ENCODE measurements around the gene ESRP2.
A peak's percentile ranks its signal among the peaks of the same experiment; 100 is the strongest.

Gene ESRP2

GRCh38 chr16:68242085-68242484 lies 6.2 kb upstream of the ESRP2 start:
- H3K4me3 ChIP-seq (ENCODE audit: low read depth, low read length): no peak overlapping the region
- in situ Hi-C loops (cut with HindIII; ENCODE audit: low sequenced_read_pairs): no loop called here
- TF ChIP-seq CTCF (IDR thresholded peaks at IDR 0.05; ENCODE audit: low read depth, low read length): no peak
- no peak for DNase-seq (ENCODE audit: low read depth, low spot score)

GRCh38 chr16:68238029-68238345 lies 2.1 kb upstream of the ESRP2 start:
- peak overlapping the region; percentile 43 for H3K4me3 ChIP-seq (ENCODE audit: low read depth, low read length)
- no peak for TF ChIP-seq CTCF (IDR thresholded peaks at IDR 0.05; ENCODE audit: low read depth, low read length)
- in situ Hi-C loops (cut with HindIII; ENCODE audit: low sequenced_read_pairs): no loop called here
- no peak for DNase-seq (ENCODE audit: low read depth, low spot score)

GRCh38 chr16:68237243-68238028 lies 1.5 kb upstream of the ESRP2 start:
- peak; percentile 98 for DNase-seq (ENCODE audit: low read depth, low spot score)
- TF ChIP-seq CTCF (IDR thresholded peaks at IDR 0.05; ENCODE audit: low read depth, low read length): no peak
- H3K4me3 ChIP-seq (ENCODE audit: low read depth, low read length): peak overlapping the region; percentile 43
- in situ Hi-C loops (cut with HindIII; ENCODE audit: low sequenced_read_pairs): no loop called here

- H3K4me3 ChIP-seq (ENCODE audit: low read depth, low read length): peak overlapping the region; percentile 43
- in situ Hi-C loops (cut with HindIII; ENCODE audit: low sequenced_read_pairs): no loop called here
- DNase-seq (ENCODE audit: low read depth, low spot score): peak; percentile 56
- TF ChIP-seq CTCF (IDR thresholded peaks at IDR 0.05; ENCODE audit: low read depth, low read length): no peak
These were observed 907 bp upstream of the ESRP2 start for GRCh38 chr16:68236826-68237242.

GRCh38 chr16:68236137-68236825 lies 354 bp upstream of the ESRP2 start:
- in situ Hi-C loops (cut with HindIII; ENCODE audit: low sequenced_read_pairs): no loop called here
- peak overlapping the region; percentile 18 for H3K4me3 ChIP-seq (ENCODE audit: low read depth, low read length)
- TF ChIP-seq CTCF (IDR thresholded peaks at IDR 0.05; ENCODE audit: low read depth, low read length): no peak
- DNase-seq (ENCODE audit: low read depth, low spot score): no peak

GRCh38 chr16:68235108-68235886 lies 630 bp downstream of the ESRP2 start:
- no peak for DNase-seq (ENCODE audit: low read depth, low spot score)
- TF ChIP-seq CTCF (IDR thresholded peaks at IDR 0.05; ENCODE audit: low read depth, low read length): no peak
- in situ Hi-C loops (cut with HindIII; ENCODE audit: low sequenced_read_pairs): no loop called here
- H3K4me3 ChIP-seq (ENCODE audit: low read depth, low read length): no peak overlapping the region

Measured in astrocyte of the spinal cord (primary cell).